GM23248 (cell line): ENCODE results near the gene GALT. TPM values are rescaled to one million over a fixed set of nuclear protein-coding genes. Genes with fewer than 3 reads are reported as not detected.
A peak's percentile ranks its signal among the peaks of the same experiment; 100 is the strongest.

Source experiments
- DNase-seq: peaks from one replicate; pipeline ENCODE4 v3.0.0-alpha.2; 2015
- H2AFZ ChIP-seq: fragments of 200-600 bp; sonication (generic); 2 replicates; pipeline ENCODE4 v1.6.1; 2016; ENCODE audit warnings: antibody characterized with exemption
- H3F3A ChIP-seq: fragments of 200-600 bp; sonication (generic); 2 replicates; pipeline ENCODE4 v1.6.1; 2016; ENCODE audit warnings: mild to moderate bottlenecking, antibody characterized with exemption, mixed run types; ENCODE audit not compliant: insufficient read depth
- H3K27ac ChIP-seq: fragments of 200-600 bp; sonication (generic); 2 replicates; pipeline ENCODE4 v1.5.1; 2016; ENCODE audit warnings: mild to moderate bottlenecking
- H3K27me3 ChIP-seq: fragments of 200-600 bp; sonication (generic); replicated peaks from 2 replicates; pipeline ENCODE4 v1.6.1; 2016; ENCODE audit warnings: mild to moderate bottlenecking; ENCODE audit not compliant: insufficient read depth
- H3K36me3 ChIP-seq: fragments of 200-600 bp; sonication (generic); 2 replicates; pipeline ENCODE4 v1.6.1; 2016; ENCODE audit warnings: low read depth, mild to moderate bottlenecking
- H3K4me1 ChIP-seq: fragments of 200-600 bp; sonication (generic); 2 replicates; pipeline ENCODE4 v1.6.1; 2016; ENCODE audit warnings: mild to moderate bottlenecking; ENCODE audit not compliant: insufficient read depth
- H3K4me2 ChIP-seq: fragments of 200-600 bp; sonication (generic); one replicate; pipeline ENCODE4 v1.6.1; 2016; ENCODE audit warnings: mild to moderate bottlenecking; ENCODE audit not compliant: unreplicated experiment
- H3K4me3 ChIP-seq: fragments of 200-600 bp; sonication (generic); 2 replicates; pipeline ENCODE4 v1.5.1; 2016; ENCODE audit warnings: mild to moderate bottlenecking
- H3K79me2 ChIP-seq: fragments of 200-600 bp; sonication (generic); 2 replicates; pipeline ENCODE4 v1.6.1; 2016; ENCODE audit warnings: mild to moderate bottlenecking; ENCODE audit not compliant: insufficient read depth
- H3K9ac ChIP-seq: fragments of 200-600 bp; sonication (generic); 2 replicates; pipeline ENCODE4 v1.6.1; 2016; ENCODE audit warnings: mild to moderate bottlenecking
- H3K9me2 ChIP-seq: fragments of 200-600 bp; sonication (generic); 2 replicates; pipeline ENCODE4 v1.6.1; 2016; ENCODE audit warnings: mixed run types, mild to moderate bottlenecking, moderate library complexity; ENCODE audit not compliant: insufficient read depth
- H3K9me3 ChIP-seq: fragments of 200-600 bp; sonication (generic); one replicate; pipeline ENCODE4 v1.6.1; 2017; ENCODE audit warnings: low read depth
- H4K20me1 ChIP-seq: fragments of 200-600 bp; sonication (generic); 2 replicates; pipeline ENCODE4 v1.6.0; 2016; ENCODE audit not compliant: insufficient read depth
- EZH2 ChIP-seq: fragments of 200-600 bp; sonication (generic); IDR thresholded peaks from 2 replicates; pipeline ENCODE4 v1.6.1; 2018; ENCODE audit warnings: antibody characterized with exemption, mild to moderate bottlenecking; ENCODE audit not compliant: insufficient read depth, poor library complexity, severe bottlenecking
- EZH2phosphoT487 ChIP-seq: fragments of 200-600 bp; sonication (generic); IDR thresholded peaks from 2 replicates; pipeline ENCODE4 v1.6.1; 2018; ENCODE audit warnings: antibody characterized with exemption, moderate library complexity, mild to moderate bottlenecking, low read depth; ENCODE audit not compliant: insufficient read depth
- WGBS, 2 experiments: methylation state at CpG; one replicate each; pipeline ENCODE4 v1.1.6; 2015 to 2017; ENCODE audit warnings: low lambda C conversion rate in 2 of 2, low coverage in 1 of 2; ENCODE audit errors: missing lambda C conversion rate in 2 of 2; 5-methylcytosine and 5-hydroxymethylcytosine counted together
- in situ Hi-C: fragments of 300-500 bp; cut with MboI; formaldehyde crosslinking; loops from 2 replicates; pipeline ENCODE4 v1.15.0; 2020
- polyA plus RNA-seq: library from polyadenylated mRNA; unstranded; fragments of >200 nt; fragmentation: Nextera tagmentation; extraction: Ambion mirVana; gene quantifications from 2 replicates; pipeline ENCODE4 v1.2.1, GENCODE V29; 2016
- total RNA-seq: library from RNA; depleted of rRNA; stranded (reverse); fragments of >200 nt; shearing (Covaris generic); gene quantifications from 2 replicates; pipeline ENCODE4 v1.2.3, GENCODE V29; 2014

Gene GALT
- total and polyA plus RNA-seq, 2 experiments from 2014 or later, result 25.5 to 29.1 TPM

- H3F3A ChIP-seq, result peaks cover 22% of the 10 kb centered on the region; the same call in 1 of the 2 replicates
- no peak for DNase-seq
- peak overlapping the region; percentile 82 for H3K27ac ChIP-seq
- no peaks in the 10 kb centered on the region for H4K20me1 ChIP-seq
- in situ Hi-C loops, result no loop called here
- no peaks in the 10 kb centered on the region for H3K9me3 ChIP-seq
- no peak overlapping the region for H3K9ac ChIP-seq
- no peaks in the 10 kb centered on the region for H3K27me3 ChIP-seq
- peaks cover 51% of the 10 kb centered on the region for H3K4me1 ChIP-seq
- no peak overlapping the region for H3K4me2 ChIP-seq
- no peak overlapping the region for H2AFZ ChIP-seq
- H3K36me3 ChIP-seq, result no peaks in the 10 kb centered on the region
- no peak for TF ChIP-seq EZH2
- no peak for TF ChIP-seq EZH2phosphoT487
- H3K79me2 ChIP-seq, result peaks cover 15% of the 10 kb centered on the region
- 0 out of 2 replicates have a peak overlapping the region, but pooled peaks have one; percentile 67 for H3K4me3 ChIP-seq
- WGBS, 2 experiments, result 88 to 89% methylated on average over 5 of the region's 5 CpGs
- H3K9me2 ChIP-seq, result no peaks in the 10 kb centered on the region
Measured at GRCh38 chr9:34650816-34651215, 4.3 kb downstream of the GALT start.

- no peak for TF ChIP-seq EZH2
- TF ChIP-seq EZH2phosphoT487, result no peak
- Histone ChIP-seq H3F3A (peaks cover 18% of the 10 kb centered on the region; the same call in 1 of the 2 replicates), H3K36me3 (no peaks in the 10 kb centered on the region), H2AFZ (peak overlapping the region; percentile 74), H3K27me3 (no peaks in the 10 kb centered on the region), H3K4me2 (peak overlapping the region; percentile 92), H4K20me1 (no peaks in the 10 kb centered on the region), H3K9me2 (no peaks in the 10 kb centered on the region), H3K4me1 (peaks cover 51% of the 10 kb centered on the region), H3K4me3 (peak overlapping the region; percentile 67), H3K9me3 (no peaks in the 10 kb centered on the region), H3K79me2 (peaks cover 15% of the 10 kb centered on the region), H3K9ac (peak overlapping the region; percentile 68), H3K27ac (peak overlapping the region; percentile 82)
- 36 to 37% methylated on average over 4 of the region's 4 CpGs for WGBS, 2 experiments
- in situ Hi-C loops, result no loop called here
- DNase-seq, result peak; percentile 75
Measured at GRCh38 chr9:34651321-34651720, 4.8 kb downstream of the GALT start.

- 0 to 1% methylated on average over 20 to 24 of the region's 24 CpGs for WGBS, 2 experiments
Measured at GRCh38 chr9:34651876-34652601, 5.6 kb downstream of the GALT start, which contains the start of gene IL11RA. TSS of gene IL11RA (plus strand) at chr9:34652185. CDS start at chr9:34655218, 3,033 bp downstream.

GRCh38 chr9:34652602-34653000 is 6.1 kb downstream of the GALT start:
- H3K9me2 ChIP-seq, result no peaks in the 10 kb centered on the region
- H3K36me3 ChIP-seq, result no peaks in the 10 kb centered on the region
- peak overlapping the region; percentile 92 for H3K4me2 ChIP-seq
- no peak for TF ChIP-seq EZH2phosphoT487
- no peak for TF ChIP-seq EZH2
- H3K9me3 ChIP-seq, result no peaks in the 10 kb centered on the region
- peak overlapping the region; percentile 68 for H3K9ac ChIP-seq
- peaks cover 18% of the 10 kb centered on the region; the same call in 1 of the 2 replicates for H3F3A ChIP-seq
- H3K4me1 ChIP-seq, result peaks cover 45% of the 10 kb centered on the region
- H2AFZ ChIP-seq, result peak overlapping the region; percentile 74
- H3K79me2 ChIP-seq, result peaks cover 8% of the 10 kb centered on the region
- peak; percentile 45 for DNase-seq
- H3K4me3 ChIP-seq, result peak overlapping the region; percentile 67
- H3K27ac ChIP-seq, result peak overlapping the region; percentile 82
- no peaks in the 10 kb centered on the region for H3K27me3 ChIP-seq
- 3 to 5% methylated on average over 5 of the region's 5 CpGs for WGBS, 2 experiments
- no peaks in the 10 kb centered on the region for H4K20me1 ChIP-seq
- in situ Hi-C loops, result no loop called here

More at GRCh38 chr9:34651876-34652601, 5.6 kb downstream of the GALT start, which contains the start of gene IL11RA:
- Histone ChIP-seq H3K27me3 (no peaks in the 10 kb centered on the region), H3K9me3 (no peaks in the 10 kb centered on the region), H3K4me3 (peak within 1 kb of the TSS; percentile 67), H4K20me1 (no peaks in the 10 kb centered on the region), H2AFZ (peak within 1 kb of the TSS; percentile 74), H3F3A (peaks cover 18% of the 10 kb centered on the region; the same call in 1 of the 2 replicates), H3K9me2 (no peaks in the 10 kb centered on the region), H3K4me1 (peaks cover 51% of the 10 kb centered on the region), H3K36me3 (no peaks in the 10 kb centered on the region), H3K79me2 (peaks cover 14% of the 10 kb centered on the region), H3K4me2 (peak within 1 kb of the TSS; percentile 92), H3K27ac (peak within 1 kb of the TSS; percentile 82), H3K9ac (peak within 1 kb of the TSS; percentile 68)
- in situ Hi-C loops, result no loop called here
- peak; percentile 84 for DNase-seq
- TF ChIP-seq EZH2phosphoT487 (no peak), EZH2 (no peak)
